Upper lobe of right lung (tissue), 1 donor: Measurements from ENCODE around the gene CXCL13. TPM values are rescaled to one million over a fixed set of nuclear protein-coding genes. Genes with fewer than 3 reads are reported as not detected.
"Not testable (repeated sequence)": the region's sequence is repeated elsewhere in the genome, so short reads cannot be mapped to it uniquely, and the experiment has no call there.

Experiments
- ATAC-seq: fragments of 200-7000 bp; cut with Tn5 transposase; one replicate; pipeline ENCODE4 v1.9.1; 2020; ENCODE audit warnings: mild to moderate bottlenecking, moderate library complexity
- DNase-seq: peaks from one replicate; pipeline ENCODE4 v3.0.0-alpha.2; 2020
- H3K27ac ChIP-seq: fragments of 200-600 bp; one replicate; pipeline ENCODE4 v1.8.0; 2022
- H3K27me3 ChIP-seq: fragments of 200-600 bp; one replicate; pipeline ENCODE4 v1.8.0; 2022; ENCODE audit warnings: mild to moderate bottlenecking
- H3K36me3 ChIP-seq: fragments of 200-600 bp; one replicate; pipeline ENCODE4 v1.8.0; 2022
- H3K4me1 ChIP-seq: fragments of 200-600 bp; one replicate; pipeline ENCODE4 v1.8.0; 2022
- H3K4me3 ChIP-seq: fragments of 200-600 bp; one replicate; pipeline ENCODE4 v1.8.0; 2022; ENCODE audit warnings: mild to moderate bottlenecking
- H3K9me3 ChIP-seq: fragments of 200-600 bp; one replicate; pipeline ENCODE4 v1.8.0; 2022
- CTCF ChIP-seq: fragments of 200-600 bp; IDR thresholded peaks from one replicate; pipeline ENCODE4 v1.8.0; 2022; ENCODE audit warnings: antibody characterized with exemption
- intact Hi-C: fragments of 100-400 bp; cut with DNase I; formaldehyde crosslinking; loops from one replicate; pipeline ENCODE4 v1.11.0; 2022
- total RNA-seq: library from RNA; stranded (reverse); fragmentation: NEBNext Ultra II Directional; extraction: Animal tissue kit (Norgen Biotek cat#: 25700); gene quantifications from one replicate; pipeline ENCODE4 v1.2.1, GENCODE V29; 2021
- donor health status: DM: no; HTN: yes; CAD: no; lungs with severe emphysema.

Gene CXCL13
- total RNA-seq, 1 donor from 2014 or later, result not detected

- Histone ChIP-seq H3K4me3 (no peak overlapping the region), H3K27ac (no peak overlapping the region), H3K36me3 (no peaks in the 10 kb centered on the region), H3K4me1 (peaks cover 8% of the 10 kb centered on the region), H3K27me3 (no peaks in the 10 kb centered on the region), H3K9me3 (no peaks in the 10 kb centered on the region)
- intact Hi-C loops, result no loop called here
- ATAC-seq, result no peak
- TF ChIP-seq CTCF, result no peak
- DNase-seq, result no peak
Observed at GRCh38 chr4:77653162-77653758, 47.6 kb downstream of the CXCL13 start.

GRCh38 chr4:77660318-77660717, 54.7 kb downstream of the CXCL13 start:
- DNase-seq, H3K9me3 ChIP-seq, H3K27me3 ChIP-seq, H3K27ac ChIP-seq, H3K36me3 ChIP-seq, H3K4me1 ChIP-seq, intact Hi-C loops, H3K4me3 ChIP-seq, ATAC-seq: not testable (repeated sequence)

Other genes with a start within 250 kb of the CXCL13 start
- 50.8 TPM for gene CNOT6L, start 213.5 kb downstream of the CXCL13 start, total RNA-seq